Smooth muscle cell (in vitro differentiated cells): Measurements from ENCODE around the gene VPS13D. TPM values are rescaled to one million over a fixed set of nuclear protein-coding genes. Genes with fewer than 3 reads are reported as not detected.

Source experiments
- DNase-seq: peaks from one replicate; lab custom pipeline; 2025; ENCODE audit not compliant: unreplicated experiment; lab: John Stamatoyannopoulos, UW
- H2AFZ ChIP-seq: fragments of 200-600 bp; sonication (generic); 2 replicates; pipeline ENCODE4 v1.6.0; 2016; ENCODE audit warnings: antibody characterized with exemption, low read depth, mild to moderate bottlenecking
- H3F3A ChIP-seq: fragments of 200-600 bp; sonication (generic); 2 replicates; pipeline ENCODE4 v1.6.0; 2017; ENCODE audit warnings: antibody characterized with exemption, low read depth
- H3K27ac ChIP-seq: fragments of 200-600 bp; sonication (generic); 2 replicates; pipeline ENCODE4 v1.5.1; 2016; ENCODE audit warnings: low read depth, mild to moderate bottlenecking
- H3K27me3 ChIP-seq: fragments of 200-600 bp; sonication (generic); 2 replicates; pipeline ENCODE4 v1.6.1; 2016; ENCODE audit warnings: low read depth, mild to moderate bottlenecking
- H3K36me3 ChIP-seq: fragments of 200-600 bp; sonication (generic); 2 replicates; pipeline ENCODE4 v1.5.1; 2016; ENCODE audit warnings: low read depth
- H3K4me1 ChIP-seq: fragments of 200-600 bp; sonication (generic); 2 replicates; pipeline ENCODE4 v1.5.1; 2016; ENCODE audit warnings: low read depth
- H3K4me2 ChIP-seq: fragments of 200-600 bp; sonication (generic); 2 replicates; pipeline ENCODE4 v1.6.0; 2016; ENCODE audit warnings: mild to moderate bottlenecking
- H3K4me3 ChIP-seq: fragments of 200-600 bp; sonication (generic); 2 replicates; pipeline ENCODE4 v1.5.1; 2016; ENCODE audit warnings: mild to moderate bottlenecking
- H3K79me2 ChIP-seq: fragments of 200-600 bp; sonication (generic); 2 replicates; pipeline ENCODE4 v1.6.0; 2016; ENCODE audit warnings: low read depth, mild to moderate bottlenecking
- H3K9ac ChIP-seq: fragments of 200-600 bp; sonication (generic); 2 replicates; pipeline ENCODE4 v1.6.0; 2016; ENCODE audit warnings: low read depth
- H3K9me3 ChIP-seq: fragments of 200-600 bp; sonication (generic); replicated peaks from 2 replicates; pipeline ENCODE4 v1.5.1; 2016; ENCODE audit warnings: low read depth
- H4K20me1 ChIP-seq: fragments of 200-600 bp; sonication (generic); 2 replicates; pipeline ENCODE4 v1.6.0; 2016; ENCODE audit warnings: low read depth
- WGBS: methylation state at CpG from one replicate; pipeline ENCODE4 v1.1.7; 2016; ENCODE audit warnings: low lambda C conversion rate; 5-methylcytosine and 5-hydroxymethylcytosine counted together
- polyA plus RNA-seq: library from polyadenylated mRNA; unstranded; fragments of >200 nt; fragmentation: Nextera tagmentation; extraction: Ambion mirVana; gene quantifications from 2 replicates; pipeline ENCODE4 v1.2.1, GENCODE V29; 2016
- total RNA-seq: library from RNA; depleted of rRNA; stranded (reverse); fragments of >200 nt; gene quantifications from 2 replicates; pipeline ENCODE4 v1.2.3, GENCODE V29; 2014
- TF ChIP-seq, protein P1 (sequence below): fragments of 200-600 bp; sonication (generic); IDR thresholded peaks from 2 replicates; pipeline ENCODE4 v1.5.1; 2017; ENCODE audit warnings: borderline replicate concordance, mild to moderate bottlenecking, antibody characterized with exemption; ENCODE audit not compliant: insufficient read depth, poor library complexity, severe bottlenecking

The VPS13D gene
- total and polyA plus RNA-seq, 2 experiments from 2014 or later, result 3.5 to 20.0 TPM

DNA sequence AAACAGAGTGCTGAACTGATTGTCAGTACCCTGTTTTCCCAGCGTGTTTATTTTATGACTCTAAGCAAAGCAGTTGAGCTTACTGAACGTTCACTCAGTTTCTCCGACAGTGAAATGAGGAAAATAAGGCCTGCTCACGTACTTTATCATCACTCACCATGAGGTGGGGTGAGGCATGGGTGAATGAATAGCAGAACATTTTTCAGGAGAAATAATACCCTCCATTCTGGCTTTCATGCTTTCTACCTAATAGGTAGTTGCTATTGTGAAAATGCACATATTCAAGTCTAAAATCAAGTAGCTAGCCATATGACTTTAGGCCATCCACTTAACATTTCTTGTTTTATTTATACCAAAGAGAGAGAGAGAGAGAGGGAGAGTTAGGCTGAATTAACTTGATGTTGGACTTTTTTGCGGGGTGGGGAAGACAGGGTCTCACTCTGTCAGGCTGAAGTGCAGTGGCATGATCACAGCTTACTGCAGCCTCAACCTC is 178.2 kb downstream of the VPS13D start:
- Histone ChIP-seq H3K4me2 (no peak overlapping the region), H3K4me3 (no peak overlapping the region), H3K27me3 (no peaks in the 10 kb centered on the region), H3K36me3 (peaks cover 9% of the 10 kb centered on the region), H3K4me1 (peaks cover 20% of the 10 kb centered on the region), H3F3A (peaks cover 4% of the 10 kb centered on the region), H2AFZ (no peak overlapping the region), H4K20me1 (no peaks in the 10 kb centered on the region), H3K27ac (no peak overlapping the region), H3K9ac (no peak overlapping the region), H3K9me3 (no peaks in the 10 kb centered on the region), H3K79me2 (no peaks in the 10 kb centered on the region)
- WGBS, result 80% methylated on average over 5 of the region's 5 CpGs
- DNase-seq, result no peak
- TF ChIP-seq, protein P1, sequence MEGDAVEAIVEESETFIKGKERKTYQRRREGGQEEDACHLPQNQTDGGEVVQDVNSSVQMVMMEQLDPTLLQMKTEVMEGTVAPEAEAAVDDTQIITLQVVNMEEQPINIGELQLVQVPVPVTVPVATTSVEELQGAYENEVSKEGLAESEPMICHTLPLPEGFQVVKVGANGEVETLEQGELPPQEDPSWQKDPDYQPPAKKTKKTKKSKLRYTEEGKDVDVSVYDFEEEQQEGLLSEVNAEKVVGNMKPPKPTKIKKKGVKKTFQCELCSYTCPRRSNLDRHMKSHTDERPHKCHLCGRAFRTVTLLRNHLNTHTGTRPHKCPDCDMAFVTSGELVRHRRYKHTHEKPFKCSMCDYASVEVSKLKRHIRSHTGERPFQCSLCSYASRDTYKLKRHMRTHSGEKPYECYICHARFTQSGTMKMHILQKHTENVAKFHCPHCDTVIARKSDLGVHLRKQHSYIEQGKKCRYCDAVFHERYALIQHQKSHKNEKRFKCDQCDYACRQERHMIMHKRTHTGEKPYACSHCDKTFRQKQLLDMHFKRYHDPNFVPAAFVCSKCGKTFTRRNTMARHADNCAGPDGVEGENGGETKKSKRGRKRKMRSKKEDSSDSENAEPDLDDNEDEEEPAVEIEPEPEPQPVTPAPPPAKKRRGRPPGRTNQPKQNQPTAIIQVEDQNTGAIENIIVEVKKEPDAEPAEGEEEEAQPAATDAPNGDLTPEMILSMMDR, result no peak

DNA sequence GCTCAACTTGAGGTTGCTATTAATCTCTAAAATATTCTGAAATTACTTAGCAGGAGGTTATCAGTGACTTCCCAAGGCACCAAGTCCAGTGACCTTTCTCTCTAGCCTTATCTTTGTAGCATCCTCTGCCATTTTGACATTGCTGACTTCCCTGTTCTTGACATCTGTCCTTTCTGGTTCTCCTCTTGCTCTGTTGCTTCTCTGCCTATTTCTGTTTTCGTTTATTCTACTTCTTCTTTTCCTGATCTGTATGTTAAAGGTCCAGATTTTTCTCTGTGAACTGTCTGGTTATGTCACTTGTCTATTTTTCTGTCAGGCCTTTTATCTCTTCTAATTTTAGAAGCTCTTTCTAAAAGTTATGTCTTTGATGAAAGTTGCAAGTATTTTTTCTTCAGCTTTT is 178.8 kb downstream of the VPS13D start:
- peaks cover 4% of the 10 kb centered on the region for H3F3A ChIP-seq
- no peaks in the 10 kb centered on the region for H3K79me2 ChIP-seq
- WGBS, result 89% methylated on average over 1 of the region's 1 CpG
- no peak overlapping the region for H3K27ac ChIP-seq
- TF ChIP-seq, protein P1, result no peak
- no peaks in the 10 kb centered on the region for H3K9me3 ChIP-seq
- DNase-seq, result no peak
- H3K27me3 ChIP-seq, result no peaks in the 10 kb centered on the region
- H3K4me2 ChIP-seq, result no peak overlapping the region
- no peak overlapping the region for H3K9ac ChIP-seq
- no peak overlapping the region for H3K4me3 ChIP-seq
- no peak overlapping the region for H2AFZ ChIP-seq
- no peaks in the 10 kb centered on the region for H4K20me1 ChIP-seq
- peaks cover 9% of the 10 kb centered on the region for H3K36me3 ChIP-seq
- H3K4me1 ChIP-seq, result peaks cover 20% of the 10 kb centered on the region

DNA sequence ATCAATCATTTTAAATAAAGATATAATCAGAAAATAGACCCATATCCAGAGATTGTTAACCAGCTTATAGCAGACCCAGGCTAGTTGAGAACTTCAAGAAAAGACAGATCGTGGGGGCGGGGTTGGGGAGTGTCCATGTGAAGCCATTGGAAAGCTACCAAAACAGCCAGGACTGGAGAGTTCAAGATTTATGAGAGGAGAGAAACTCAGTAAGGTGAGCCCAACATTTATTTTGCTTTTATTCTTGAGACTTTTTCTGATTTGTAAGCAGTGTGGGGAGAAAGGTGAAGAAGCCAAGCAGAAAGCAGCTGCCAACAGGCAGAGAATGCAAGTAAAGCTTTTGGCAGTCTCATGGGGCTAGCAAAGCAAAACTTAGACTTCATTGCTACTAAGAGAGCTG is 179.9 kb downstream of the VPS13D start:
- Histone ChIP-seq H3K9ac (no peak overlapping the region), H3K79me2 (no peaks in the 10 kb centered on the region), H3K9me3 (no peaks in the 10 kb centered on the region), H4K20me1 (no peaks in the 10 kb centered on the region), H3K4me2 (no peak overlapping the region), H3K27me3 (no peaks in the 10 kb centered on the region), H3K36me3 (peaks cover 9% of the 10 kb centered on the region), H3K4me3 (no peak overlapping the region), H3F3A (peaks cover 4% of the 10 kb centered on the region), H3K27ac (no peak overlapping the region), H3K4me1 (peaks cover 20% of the 10 kb centered on the region), H2AFZ (no peak overlapping the region)
- no peak for DNase-seq
- TF ChIP-seq, protein P1, result no peak
- WGBS, result 97% methylated on average over 2 of the region's 2 CpGs

DNA sequence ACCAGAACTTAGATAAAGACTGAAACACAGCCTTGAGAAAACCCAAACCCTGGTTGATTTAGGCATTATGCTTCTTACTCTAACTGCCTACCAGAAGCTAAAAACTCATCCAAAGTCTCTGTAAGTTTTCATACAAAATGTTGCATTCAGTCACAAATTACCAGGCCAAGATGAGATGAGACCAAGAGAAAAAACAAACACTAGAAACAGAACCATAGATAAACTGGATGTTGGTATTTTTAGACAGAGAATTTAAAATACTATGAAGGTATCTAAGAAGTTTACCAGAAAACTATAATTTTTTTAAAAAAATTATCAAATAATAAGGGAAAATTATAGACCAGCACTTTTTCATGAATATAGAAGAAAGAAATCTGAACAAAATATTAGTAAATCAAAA is 180.5 kb downstream of the VPS13D start:
- H3K4me1 ChIP-seq, result peaks cover 20% of the 10 kb centered on the region
- TF ChIP-seq, protein P1, result no peak
- no peaks in the 10 kb centered on the region for H3K9me3 ChIP-seq
- H4K20me1 ChIP-seq, result no peaks in the 10 kb centered on the region
- no peaks in the 10 kb centered on the region for H3K27me3 ChIP-seq
- H3K27ac ChIP-seq, result no peak overlapping the region
- H3K4me3 ChIP-seq, result no peak overlapping the region
- H3K36me3 ChIP-seq, result peaks cover 9% of the 10 kb centered on the region
- H3K79me2 ChIP-seq, result no peaks in the 10 kb centered on the region
- H3K9ac ChIP-seq, result no peak overlapping the region
- H2AFZ ChIP-seq, result no peak overlapping the region
- peaks cover 4% of the 10 kb centered on the region for H3F3A ChIP-seq
- H3K4me2 ChIP-seq, result no peak overlapping the region
- no peak for DNase-seq
